ENCODE measurements around the gene ALOX15B. TPM values are rescaled to one million over a fixed set of nuclear protein-coding genes. Genes with fewer than 3 reads are reported as not detected.

The ALOX15B gene
- total and polyA plus RNA-seq, 2 of the 13 experiments (the other 11 are each of a cell fraction or from before 2014, with no cell fraction given): not detected

- no peak overlapping the region for H3K4me3 ChIP-seq (replicated peaks in 1 of 3; ENCODE audit: insufficient read depth in 1 of 3, low read depth in 2 of 3, low read length in 3 of 3)
- no TSS peak for BruUV-seq (replicated peaks)
- peaks cover 28 to 86% of the 10 kb centered on the region in 2 experiments for H3K27me3 ChIP-seq (ENCODE audit: control insufficient read depth in 1 of 2, insufficient read depth in 2 of 2, low read length in 2 of 2)
- H3K9ac ChIP-seq (ENCODE audit: insufficient read depth, low read depth, low read length): no peak overlapping the region
- ATAC-seq (no peak), DNase-seq (ENCODE audit: low spot score) (no peak), FAIRE-seq (no peak)
- WGBS (ENCODE audit: low lambda C conversion rate): 67% methylated on average over 8 of the region's 14 CpGs
- H3K36me3 ChIP-seq (replicated peaks in 1 of 2; ENCODE audit: control insufficient read depth in 1 of 2, insufficient read depth in 2 of 2, low read length in 2 of 2): no peaks in the 10 kb centered on the region
- H4K20me1 ChIP-seq (ENCODE audit: insufficient read depth, low read length): peaks cover 6% of the 10 kb centered on the region; the same call in 1 of the 2 replicates
- no peak overlapping the region for H3K4me2 ChIP-seq (ENCODE audit: low read depth, low read length)
- H3K79me2 ChIP-seq (ENCODE audit: insufficient read depth, low read length): no peaks in the 10 kb centered on the region
- intact Hi-C loops (cut with micrococcal nuclease; ENCODE audit: unreplicated experiment): no loop called here
- no peaks in the 10 kb centered on the region for H3K9me3 ChIP-seq (ENCODE audit: low read length)
- no peak overlapping the region for H2AFZ ChIP-seq (ENCODE audit: low read length)
- POLR2A ChIA-PET: no interaction called here
- peaks cover 20% of the 10 kb centered on the region for H3K4me1 ChIP-seq (ENCODE audit: insufficient read depth, low read length)
- H3K27ac ChIP-seq (ENCODE audit: extremely low read length, insufficient read depth, low read length): no peak overlapping the region
- in situ Hi-C loops (cut with HindIII; ENCODE audit: extremely low pct_ligation_motif_present, low pct_unique_long_range_greater_than_20kb): no loop called here
- CTCF ChIA-PET (ENCODE audit: low intra/inter-chr PET ratio, low total read pairs): no interaction called here
- TF ChIP-seq NCOR1 (IDR thresholded peaks at IDR 0.05; ENCODE audit: borderline replicate concordance, low read length) (no peak), ZZZ3 (CRISPR knock-in tag; IDR thresholded peaks at IDR 0.05; ENCODE audit: borderline replicate concordance) (no peak), ZNF749 (CRISPR knock-in tag; IDR thresholded peaks at IDR 0.05; ENCODE audit: borderline replicate concordance) (no peak), BRD4 (CRISPR knock-in tag; IDR thresholded peaks at IDR 0.05) (no peak), SMAD1 (CRISPR knock-in tag; IDR thresholded peaks at IDR 0.05; ENCODE audit: borderline replicate concordance, low read depth) (no peak), ZBTB44 (CRISPR knock-in tag; IDR thresholded peaks at IDR 0.05) (no peak), ZBTB10 (CRISPR knock-in tag; IDR thresholded peaks at IDR 0.05; ENCODE audit: borderline replicate concordance) (no peak), U2AF1 (optimal IDR thresholded peaks at IDR 0.05; ENCODE audit: low read depth, low read length) (no peak), MLX (CRISPR knock-in tag; IDR thresholded peaks at IDR 0.05) (no peak), ZNF333 (CRISPR knock-in tag; IDR thresholded peaks at IDR 0.05; ENCODE audit: borderline replicate concordance) (no peak), RXRB (CRISPR knock-in tag; IDR thresholded peaks at IDR 0.05; ENCODE audit: borderline replicate concordance) (no peak), SP1 (IDR thresholded peaks at IDR 0.05) (no peak), SP1 (CRISPR knock-in tag; IDR thresholded peaks at IDR 0.05) (no peak), ZNF703 (CRISPR knock-in tag; IDR thresholded peaks at IDR 0.05; ENCODE audit: borderline replicate concordance) (no peak)
Measured at GRCh38 chr17:8075574-8076342, 36.9 kb downstream of the ALOX15B start.
